H1 (cell line): ENCODE measurements around the gene LGALSL. TPM values are rescaled to one million over a fixed set of nuclear protein-coding genes. Genes with fewer than 3 reads are reported as not detected.

Experiments
- CBX8 ChIP-seq: fragments of 300-800, 300-1000 bp; sonication (generic); IDR thresholded peaks from 2 replicates; pipeline ENCODE4 v1.7.1; 2016; ENCODE audit warnings: low read depth, low read length, borderline replicate concordance
- CREB1 ChIP-seq: IDR thresholded peaks from 2 replicates; pipeline ENCODE4 v1.6.1; 2012; ENCODE audit warnings: inconsistent platforms
- JUND ChIP-seq: IDR thresholded peaks from 2 replicates; pipeline ENCODE4 v1.6.1; 2011; ENCODE audit warnings: mild to moderate bottlenecking, improper control_type of control experiment, low read length
- RAD21 ChIP-seq, 2 experiments: IDR thresholded peaks in 1 of 2; conservative IDR thresholded peaks in 1 of 2; 2 replicates each; pipeline ENCODE4 v1.6.1; 2011; ENCODE audit warnings: low read depth in 2 of 2, low read length in 2 of 2, improper control_type of control experiment in 1 of 2, inconsistent platforms in 1 of 2, mild to moderate bottlenecking in 1 of 2, moderate library complexity in 1 of 2
- SUZ12 ChIP-seq: fragments of 200-600 bp; sonication (generic); IDR thresholded peaks from 2 replicates; pipeline ENCODE4 v1.6.1; 2012; ENCODE audit warnings: mild to moderate bottlenecking, inconsistent platforms, low read length, moderate library complexity, mixed read lengths
- TCF12 ChIP-seq: IDR thresholded peaks from 2 replicates; pipeline ENCODE4 v1.6.1; 2011; ENCODE audit warnings: low read depth, mild to moderate bottlenecking, low read length
- polyA plus RNA-seq, 7 experiments: library from polyadenylated mRNA; depleted of rRNA in 3 of 7; stranded (reverse) in 5 of 7; unstranded in 2 of 7; fragments of >200 nt in 5 of 7; fragments of 200-250 nt in 2 of 7; gene quantifications; 1 replicate in 5 of 7; 2 replicates in 1 of 7; 4 replicates in 1 of 7; pipeline versions ENCODE4 v1.2.1 to v1.2.3, GENCODE V29; 2011 to 2013; ENCODE audit warnings: missing spikeins in 2 of 7, mixed read lengths in 2 of 7
- total RNA-seq: library from RNA; stranded (reverse); fragmentation: NEBNext Ultra II Directional; extraction: Animal tissue kit (Norgen Biotek cat#: 25700); gene quantifications from 2 replicates; pipeline ENCODE4 v1.2.1, GENCODE V29; 2021
- TF ChIP-seq, protein P1 (sequence below), 3 experiments: IDR thresholded peaks; 1 replicate in 2 of 3; 2 replicates in 1 of 3; pipeline versions ENCODE4 v1.5.1 to v1.6.1; 2011; ENCODE audit warnings: low read length in 3 of 3, mild to moderate bottlenecking in 3 of 3, inconsistent platforms in 2 of 3, low read depth in 1 of 3, moderate library complexity in 1 of 3; ENCODE audit not compliant: insufficient read depth in 1 of 3; ENCODE audit errors: control extremely low read depth in 1 of 3

LGALSL gene
- total and polyA plus RNA-seq, 2 of the 8 experiments (the other 6 are each of a cell fraction or from before 2014, with no cell fraction given) = 13.6 to 32.3 TPM

DNA sequence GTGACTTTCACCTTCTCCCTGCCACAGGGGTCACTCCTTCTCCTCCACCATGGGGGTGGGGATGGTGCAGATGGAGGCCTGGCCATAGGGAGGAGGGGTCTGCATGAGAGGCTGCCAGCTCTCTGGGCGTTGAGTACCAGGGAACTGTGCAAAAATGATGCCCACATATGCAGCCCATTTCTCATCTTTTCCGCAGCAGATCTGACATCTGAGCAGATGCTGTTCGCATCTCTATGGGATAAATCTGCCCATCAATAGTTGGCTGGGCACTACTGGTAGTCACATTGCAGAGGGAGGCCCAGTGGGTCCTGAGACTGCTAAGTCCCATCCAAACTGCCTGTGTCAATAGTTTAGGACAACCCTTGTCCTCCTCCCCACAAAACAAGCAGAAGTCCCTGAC is 45.9 kb upstream of the LGALSL start (continued):
- TF ChIP-seq SUZ12 (no peak), JUND (no peak), CREB1 (no peak), CBX8 (no peak), TCF12 (no peak), RAD21 (IDR thresholded peaks at IDR 0.05 in 1 of 2, conservative IDR thresholded peaks at IDR 0.05 in 1 of 2; ENCODE audit: low read depth in 2 of 2, low read length in 2 of 2) (no peak)
- TF ChIP-seq, protein P1, sequence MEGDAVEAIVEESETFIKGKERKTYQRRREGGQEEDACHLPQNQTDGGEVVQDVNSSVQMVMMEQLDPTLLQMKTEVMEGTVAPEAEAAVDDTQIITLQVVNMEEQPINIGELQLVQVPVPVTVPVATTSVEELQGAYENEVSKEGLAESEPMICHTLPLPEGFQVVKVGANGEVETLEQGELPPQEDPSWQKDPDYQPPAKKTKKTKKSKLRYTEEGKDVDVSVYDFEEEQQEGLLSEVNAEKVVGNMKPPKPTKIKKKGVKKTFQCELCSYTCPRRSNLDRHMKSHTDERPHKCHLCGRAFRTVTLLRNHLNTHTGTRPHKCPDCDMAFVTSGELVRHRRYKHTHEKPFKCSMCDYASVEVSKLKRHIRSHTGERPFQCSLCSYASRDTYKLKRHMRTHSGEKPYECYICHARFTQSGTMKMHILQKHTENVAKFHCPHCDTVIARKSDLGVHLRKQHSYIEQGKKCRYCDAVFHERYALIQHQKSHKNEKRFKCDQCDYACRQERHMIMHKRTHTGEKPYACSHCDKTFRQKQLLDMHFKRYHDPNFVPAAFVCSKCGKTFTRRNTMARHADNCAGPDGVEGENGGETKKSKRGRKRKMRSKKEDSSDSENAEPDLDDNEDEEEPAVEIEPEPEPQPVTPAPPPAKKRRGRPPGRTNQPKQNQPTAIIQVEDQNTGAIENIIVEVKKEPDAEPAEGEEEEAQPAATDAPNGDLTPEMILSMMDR (IDR thresholded peaks at IDR 0.05; ENCODE audit: control extremely low read depth in 1 of 3, insufficient read depth in 1 of 3, low read depth in 1 of 3, low read length in 3 of 3) = no peak
